HG03025 (cell line): ENCODE results near the gene ADCYAP1R1.

Source experiments
- ATAC-seq: cut with Tn5 transposase; IDR thresholded peaks from one replicate; pipeline ENCODE4 v1.9.1; 2021; ENCODE audit warnings: mild to moderate bottlenecking, moderate library complexity; ENCODE audit not compliant: unreplicated experiment, low FRiP score

The ADCYAP1R1 gene

DNA sequence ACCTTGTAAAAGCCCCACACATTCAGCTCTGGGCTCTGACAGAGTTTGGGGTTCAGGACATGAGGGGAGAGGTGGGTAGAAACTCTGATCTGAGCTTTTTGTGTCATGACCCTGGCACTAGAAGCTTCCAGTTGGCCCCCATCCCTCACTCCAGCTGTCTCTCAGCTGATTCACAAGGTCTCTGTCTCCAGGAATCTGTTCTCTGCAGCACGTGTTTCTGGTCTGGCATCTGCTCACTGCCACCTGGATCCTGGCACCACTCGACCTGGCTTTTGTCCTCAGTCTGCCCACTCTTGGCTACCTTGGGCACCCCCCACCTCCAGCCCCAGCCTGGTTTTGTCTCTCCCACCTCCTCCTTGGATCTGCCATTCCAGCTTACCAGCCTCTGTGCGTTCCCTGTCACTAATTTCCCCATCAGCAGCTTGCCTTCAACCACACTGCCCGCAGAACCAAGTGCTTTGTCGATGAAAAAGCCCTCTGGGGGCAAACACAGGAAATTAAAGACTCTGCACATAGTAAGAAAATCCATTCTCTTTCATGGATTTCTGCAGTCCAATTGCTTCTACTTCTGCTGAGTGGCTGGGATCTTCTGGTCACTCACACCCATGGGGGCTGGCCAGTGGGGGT lies 18.3 kb upstream of the ADCYAP1R1 start:
- no peak for ATAC-seq

DNA sequence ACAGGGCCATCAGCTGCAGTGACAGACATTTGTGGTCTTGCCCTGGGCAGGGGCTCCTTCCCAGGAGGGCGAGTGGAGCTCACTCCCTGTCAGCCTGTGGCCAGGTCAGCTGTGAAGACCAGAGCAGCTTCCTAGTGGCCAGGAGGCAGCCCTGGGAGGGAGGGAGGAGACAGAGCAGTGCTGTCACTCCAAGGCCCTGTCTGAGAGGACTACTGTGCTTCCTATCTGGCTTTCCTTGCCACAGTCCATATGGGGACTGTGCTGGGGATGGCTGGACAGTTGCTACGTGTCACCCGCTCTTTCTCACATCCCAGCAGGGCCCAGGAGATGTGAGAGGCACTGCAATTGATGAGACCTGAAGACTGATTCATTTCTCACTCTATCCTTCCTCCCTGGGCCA lies 15.2 kb upstream of the ADCYAP1R1 start:
- ATAC-seq: no peak

DNA sequence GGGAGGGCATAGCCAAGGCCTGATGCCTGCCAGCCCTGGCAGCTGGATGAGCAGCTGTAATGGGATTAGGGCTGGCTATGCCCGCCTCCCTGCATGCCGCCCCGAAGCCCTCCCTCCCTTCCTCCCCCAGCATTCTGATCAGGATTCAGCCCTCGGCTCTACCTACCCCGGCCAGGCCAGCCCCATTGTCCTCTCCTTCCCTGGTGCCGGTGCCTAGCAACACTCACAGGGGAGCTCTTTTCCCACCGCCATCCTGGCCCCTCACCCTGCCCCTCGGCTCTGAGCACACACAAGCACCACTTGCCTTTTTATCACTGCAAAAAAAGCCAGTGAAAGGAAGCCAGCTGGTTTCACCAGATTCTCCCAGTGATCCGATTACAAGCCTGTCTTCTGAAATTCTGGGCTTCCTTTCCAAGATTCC lies 9.0 kb upstream of the ADCYAP1R1 start:
- ATAC-seq: no peak

DNA sequence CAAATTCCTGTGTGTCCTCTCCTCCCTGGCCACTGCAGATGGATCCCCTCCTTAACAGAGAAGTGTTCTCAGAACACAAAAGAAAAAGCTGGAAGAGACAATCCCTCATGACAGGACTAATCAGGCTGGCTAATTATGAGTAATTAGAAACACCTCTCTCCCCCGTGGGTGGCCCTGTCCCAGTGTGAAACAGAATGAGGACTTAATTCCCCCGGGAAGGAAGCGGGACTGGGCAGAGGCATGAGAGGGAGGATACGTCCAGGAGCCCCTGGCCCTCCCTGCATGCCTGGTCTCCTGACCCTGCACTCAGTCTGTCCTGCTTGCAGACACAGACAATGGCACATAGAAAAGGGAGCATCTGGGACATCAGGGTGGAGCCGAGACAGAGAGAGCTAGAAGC lies 7.6 kb upstream of the ADCYAP1R1 start:
- ATAC-seq: no peak

- no peak for ATAC-seq
Observed at GRCh38 chr7:31046723-31047122, 5.4 kb upstream of the ADCYAP1R1 start.

DNA sequence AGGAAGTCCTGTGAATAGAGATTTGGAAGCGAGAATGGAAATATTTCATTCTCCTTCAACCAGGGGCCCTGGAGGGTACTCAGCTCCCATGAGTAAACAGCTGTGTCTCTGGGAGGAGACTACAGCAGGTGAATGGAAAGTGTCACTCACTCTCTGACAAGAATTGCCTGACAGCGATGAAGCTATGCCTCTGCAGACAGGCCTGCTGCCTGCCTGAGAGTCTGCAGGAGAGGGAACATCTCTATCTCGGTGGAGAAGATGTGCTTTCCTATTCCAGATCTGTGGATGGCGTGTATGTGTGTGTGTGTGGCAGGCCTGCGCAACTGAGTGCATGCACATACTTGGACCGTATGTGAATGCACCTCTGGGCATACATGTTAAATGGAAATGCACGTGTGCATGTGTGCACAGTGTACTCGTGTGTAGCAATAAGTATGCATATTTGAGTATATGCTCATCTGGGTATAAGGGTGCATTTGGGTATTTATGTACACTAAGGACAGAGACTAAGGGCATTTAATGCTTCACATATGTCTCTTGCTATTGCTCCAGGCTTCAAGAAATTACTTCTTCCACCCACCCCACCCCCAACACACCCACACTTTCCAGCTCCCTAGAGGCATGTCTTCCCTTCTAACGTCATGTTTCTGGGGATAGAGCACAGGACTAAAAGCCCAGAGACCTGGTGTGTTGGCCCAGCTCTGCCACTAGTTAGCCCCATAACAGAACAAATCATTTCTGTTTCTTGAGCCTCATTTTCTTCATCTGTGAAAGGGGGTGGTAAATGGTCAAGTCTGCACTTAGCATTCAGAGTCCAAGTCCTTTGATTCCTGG lies 4.6 kb upstream of the ADCYAP1R1 start:
- no peak for ATAC-seq

GRCh38 chr7:31049005-31049765 lies 2.9 kb upstream of the ADCYAP1R1 start:
- no peak for ATAC-seq

DNA sequence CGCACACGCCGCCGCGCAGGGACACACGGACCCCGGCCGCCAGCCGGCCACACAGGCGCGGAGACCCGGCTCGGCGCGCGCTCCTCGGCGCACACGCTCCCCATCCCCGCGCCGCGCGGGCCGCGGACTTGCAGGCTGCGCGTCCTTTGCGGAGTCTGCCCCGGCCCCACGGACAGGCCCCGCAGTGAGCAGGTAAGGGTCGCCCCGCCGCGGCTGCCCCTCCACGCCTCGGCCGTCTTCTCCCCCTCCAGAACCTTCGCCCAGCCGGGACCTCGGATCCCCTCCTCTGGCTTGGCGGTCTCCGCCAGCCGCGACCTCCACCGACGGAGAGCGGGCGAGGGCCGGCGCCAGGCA lies 356 bp downstream of the ADCYAP1R1 start:
- no peak for ATAC-seq

GRCh38 chr7:31052841-31053601 lies 913 bp downstream of the ADCYAP1R1 start:
- ATAC-seq: no peak

DNA sequence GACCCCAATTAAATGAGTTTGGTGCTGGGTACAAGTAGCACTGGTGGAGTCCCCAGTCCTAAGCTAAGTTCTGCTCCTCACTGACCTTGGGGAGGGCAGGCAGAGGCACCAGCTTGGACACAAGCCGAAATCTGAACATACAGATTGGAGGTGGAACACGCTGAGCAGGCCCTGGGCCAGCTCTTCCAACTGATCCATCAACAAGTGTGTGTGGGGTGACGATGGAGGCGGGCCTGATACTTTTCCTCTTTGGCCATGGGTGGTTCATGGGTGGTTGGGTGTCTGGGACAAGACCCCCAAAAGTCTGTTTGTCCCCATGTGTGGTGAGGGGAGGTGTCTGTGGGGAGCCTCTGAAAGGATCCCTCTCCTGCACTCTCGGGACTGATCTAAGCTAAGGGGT lies 1.9 kb downstream of the ADCYAP1R1 start:
- ATAC-seq: no peak

DNA sequence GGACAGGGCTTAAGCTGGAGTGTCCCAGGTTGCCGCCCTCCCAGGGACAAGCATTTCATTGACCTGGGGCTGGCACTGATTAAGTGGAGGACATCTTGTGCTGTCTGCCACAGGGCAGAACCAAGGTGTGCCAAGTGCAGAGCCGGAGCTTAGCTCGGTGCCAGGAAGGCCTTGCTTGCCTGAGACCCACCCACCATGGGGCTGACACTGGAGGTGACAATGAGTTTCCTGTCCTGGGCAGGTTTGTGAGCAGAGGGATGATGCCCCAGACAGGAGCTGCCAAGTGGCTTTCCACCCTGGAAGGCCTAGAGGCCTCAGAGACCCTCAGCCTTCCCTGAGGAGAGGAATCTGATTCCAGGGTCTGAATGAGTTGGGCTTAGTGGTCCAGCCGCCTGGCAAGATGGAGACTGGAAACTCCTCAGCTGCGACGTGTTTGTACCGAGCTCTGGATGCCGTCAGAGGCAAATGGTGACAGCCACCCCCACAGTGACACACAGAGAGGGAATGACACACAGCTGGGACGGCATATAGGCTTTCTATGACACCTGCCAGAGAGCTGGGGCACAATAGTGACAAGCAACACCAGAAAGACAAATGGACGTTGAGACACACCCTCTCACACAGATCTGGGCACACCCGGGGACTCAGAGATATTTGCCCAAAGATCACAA lies 2.6 kb downstream of the ADCYAP1R1 start:
- no peak for ATAC-seq

DNA sequence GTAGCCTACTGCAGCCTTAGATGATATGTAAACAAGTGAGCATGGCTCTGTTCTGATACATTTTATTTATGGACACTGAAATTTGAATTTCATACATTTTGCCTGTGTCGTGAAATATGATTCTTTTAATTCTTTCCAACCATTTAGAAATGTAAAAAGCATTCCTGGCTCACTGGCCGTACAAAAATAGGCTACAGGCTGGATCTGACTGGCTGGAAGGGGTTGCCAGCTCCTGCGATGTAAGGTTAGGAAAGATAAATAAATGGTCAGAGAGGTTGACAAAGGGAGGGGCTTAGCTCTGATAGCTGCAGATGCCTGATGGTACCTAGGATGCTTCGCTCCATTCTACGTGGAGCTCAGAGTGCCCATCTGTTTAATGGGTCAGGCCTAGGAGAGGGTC lies 3.4 kb downstream of the ADCYAP1R1 start:
- ATAC-seq: no peak

DNA sequence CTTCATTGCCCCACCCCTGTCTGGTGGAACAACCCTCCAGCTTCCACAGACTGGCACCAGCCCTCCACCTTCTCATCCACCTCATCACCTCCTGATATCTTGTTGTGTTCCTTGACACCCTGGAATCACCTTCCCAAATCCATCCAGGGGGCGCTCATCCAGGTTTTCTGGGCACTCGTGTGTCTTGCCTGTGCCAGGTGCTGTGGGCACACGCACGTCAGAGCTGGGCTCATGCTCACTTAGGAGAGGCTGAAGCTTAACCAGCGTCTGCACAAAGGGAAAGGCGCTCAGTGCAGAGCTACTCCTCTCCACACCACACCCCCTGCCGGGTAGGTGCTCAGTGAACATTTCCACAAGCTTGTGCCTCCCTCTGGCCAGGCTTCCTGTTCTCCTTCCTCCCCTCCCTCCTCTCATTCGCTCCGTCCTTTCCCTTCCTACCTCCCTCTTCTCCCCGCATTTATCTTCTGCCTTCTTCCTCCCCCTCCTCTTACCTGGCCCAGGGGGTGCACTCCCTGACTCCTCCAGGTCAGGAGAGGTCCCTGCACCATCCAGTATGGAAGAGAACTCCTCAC lies 4.8 kb downstream of the ADCYAP1R1 start:
- no peak for ATAC-seq

GRCh38 chr7:31058122-31058521 lies 6.0 kb downstream of the ADCYAP1R1 start:
- no peak for ATAC-seq

- ATAC-seq: no peak
Observed at GRCh38 chr7:31058688-31059087, 6.6 kb downstream of the ADCYAP1R1 start.

GRCh38 chr7:31059551-31059950 lies 7.4 kb downstream of the ADCYAP1R1 start:
- no peak for ATAC-seq

DNA sequence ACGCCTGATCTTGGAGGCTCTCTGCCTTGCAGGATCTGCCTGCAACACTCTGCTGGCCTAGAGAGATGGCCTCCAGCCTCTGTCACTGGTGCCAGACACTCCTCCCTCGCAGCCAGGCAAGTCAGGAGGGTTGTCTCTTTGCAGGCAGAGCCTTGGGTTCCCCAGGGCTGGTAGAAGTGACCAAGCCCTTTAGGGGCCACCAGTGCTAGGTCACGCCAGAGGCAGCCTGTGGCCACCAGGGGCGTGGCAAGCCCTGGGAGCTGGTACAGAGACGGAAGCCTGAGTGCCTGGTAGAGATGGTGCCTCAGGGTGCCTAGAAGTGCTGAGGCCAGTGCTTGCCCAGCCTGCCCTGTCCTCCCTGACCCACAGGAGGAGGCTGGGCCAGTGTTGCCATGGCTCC lies 9.1 kb downstream of the ADCYAP1R1 start:
- no peak for ATAC-seq

- no peak for ATAC-seq
Observed at GRCh38 chr7:31062746-31063435, 10.8 kb downstream of the ADCYAP1R1 start.

DNA sequence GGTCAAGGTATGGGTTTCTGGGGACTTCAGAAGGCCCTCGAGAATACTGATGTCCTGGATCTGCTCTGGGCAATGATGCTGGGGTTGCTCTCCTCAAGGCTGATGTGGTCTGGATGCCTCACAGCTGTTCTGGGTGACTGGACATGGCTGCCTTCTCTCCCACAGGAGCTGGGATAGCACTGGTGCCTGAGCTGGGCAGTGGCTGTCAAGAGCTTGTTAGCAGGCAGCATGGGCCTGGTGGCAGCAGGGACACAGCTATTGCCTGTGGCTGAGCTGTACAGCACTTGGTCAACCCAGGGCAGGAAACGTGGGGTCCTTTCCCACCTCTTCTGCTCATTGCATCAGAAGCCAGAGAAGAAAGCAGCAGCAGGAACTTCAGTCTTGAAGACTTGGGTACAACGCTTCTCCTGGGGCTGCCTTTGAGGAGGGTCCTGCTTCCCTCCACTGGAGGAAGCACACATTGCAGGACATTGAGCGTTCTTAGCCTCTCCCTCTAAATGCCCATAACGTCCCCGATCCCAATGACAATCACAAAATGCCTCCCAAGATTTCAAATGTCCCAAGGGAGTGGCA lies 13.0 kb downstream of the ADCYAP1R1 start:
- ATAC-seq: no peak
